WI38 (cell line): Measurements from ENCODE around the gene MAP7D2.

ENCODE experiments used
- H3K4me3 ChIP-seq: 2 replicates; pipeline ENCODE4 v1.5.1; 2011; ENCODE audit warnings: low read depth, mild to moderate bottlenecking, control low read depth, low read length
- CTCF ChIP-seq: IDR thresholded peaks from 2 replicates; pipeline ENCODE4 v1.5.1; 2012; ENCODE audit warnings: low read depth, mild to moderate bottlenecking, control low read depth, low read length

MAP7D2 gene

GRCh38 chrX:20059467-20060128 lies 57.1 kb downstream of the MAP7D2 start:
- no peak overlapping the region for H3K4me3 ChIP-seq
- no peak for TF ChIP-seq CTCF

GRCh38 chrX:20057479-20057878 lies 59.2 kb downstream of the MAP7D2 start:
- TF ChIP-seq CTCF, result no peak

GRCh38 chrX:20056704-20057103 lies 60.0 kb downstream of the MAP7D2 start:
- no peak for TF ChIP-seq CTCF
- H3K4me3 ChIP-seq, result no peak overlapping the region

More at GRCh38 chrX:20057479-20057878, 59.2 kb downstream of the MAP7D2 start:
- H3K4me3 ChIP-seq, result no peak overlapping the region

GRCh38 chrX:20053537-20053936 lies 63.2 kb downstream of the MAP7D2 start:
- no peak for TF ChIP-seq CTCF

GRCh38 chrX:20046864-20047263 lies 69.8 kb downstream of the MAP7D2 start:
- H3K4me3 ChIP-seq, result no peak overlapping the region
- TF ChIP-seq CTCF, result no peak

More at GRCh38 chrX:20053537-20053936, 63.2 kb downstream of the MAP7D2 start:
- no peak overlapping the region for H3K4me3 ChIP-seq

- TF ChIP-seq CTCF, result no peak
- no peak overlapping the region for H3K4me3 ChIP-seq
Observed at GRCh38 chrX:20046223-20046622, 70.5 kb downstream of the MAP7D2 start.

- H3K4me3 ChIP-seq, result no peak overlapping the region
- TF ChIP-seq CTCF, result no peak
Observed at GRCh38 chrX:20042221-20042620, 74.5 kb downstream of the MAP7D2 start.
